Neural progenitor cell (in vitro differentiated cells): ENCODE results near the gene EIF6. TPM values are rescaled to one million over a fixed set of nuclear protein-coding genes. Genes with fewer than 3 reads are reported as not detected.

Source experiments
- DNase-seq: peaks from one replicate; pipeline ENCODE4 v3.0.0-alpha.2; 2016; ENCODE audit warnings: low spot score
- H2AFZ ChIP-seq: fragments of 200-600 bp; sonication (generic); replicated peaks from 2 replicates; pipeline ENCODE4 v1.6.1; 2016; ENCODE audit warnings: antibody characterized with exemption
- H3F3A ChIP-seq: fragments of 200-600 bp; sonication (generic); 2 replicates; pipeline ENCODE4 v1.6.1; 2016; ENCODE audit warnings: antibody characterized with exemption, low read depth
- H3K27ac ChIP-seq: fragments of 200-600 bp; sonication (generic); 2 replicates; pipeline ENCODE4 v1.5.1; 2016; ENCODE audit warnings: mild to moderate bottlenecking
- H3K27me3 ChIP-seq: fragments of 200-600 bp; sonication (generic); 2 replicates; pipeline ENCODE4 v1.6.1; 2016; ENCODE audit warnings: mild to moderate bottlenecking, moderate library complexity
- H3K36me3 ChIP-seq: fragments of 200-600 bp; sonication (generic); 2 replicates; pipeline ENCODE4 v1.5.1; 2016
- H3K4me1 ChIP-seq: fragments of 200-600 bp; sonication (generic); 2 replicates; pipeline ENCODE4 v1.6.1; 2016; ENCODE audit warnings: mixed run types
- H3K4me2 ChIP-seq: fragments of 200-600 bp; sonication (generic); 2 replicates; pipeline ENCODE4 v1.6.1; 2016
- H3K4me3 ChIP-seq: fragments of 200-600 bp; sonication (generic); 2 replicates; pipeline ENCODE4 v1.5.1; 2016
- H3K79me2 ChIP-seq: fragments of 200-600 bp; sonication (generic); 2 replicates; pipeline ENCODE4 v1.6.1; 2016; ENCODE audit warnings: low read depth
- H3K9ac ChIP-seq: fragments of 200-600 bp; sonication (generic); 2 replicates; pipeline ENCODE4 v1.6.1; 2016
- H3K9me3 ChIP-seq: fragments of 200-600 bp; sonication (generic); 2 replicates; pipeline ENCODE4 v1.5.1; 2016; ENCODE audit warnings: low read depth
- H4K20me1 ChIP-seq: fragments of 200-600 bp; sonication (generic); 2 replicates; pipeline ENCODE4 v1.6.1; 2016; ENCODE audit warnings: low read depth
- H3K27ac Mint-ChIP-seq: 3 replicates; pipeline ENCODE4 v1.8.0; 2021; ENCODE audit warnings: mixed read lengths
- H3K27me3 Mint-ChIP-seq: 2 replicates; pipeline ENCODE4 v1.8.0; 2022; ENCODE audit warnings: low read depth, mild to moderate bottlenecking, inconsistent platforms, moderate library complexity, mixed read lengths; ENCODE audit not compliant: insufficient read depth
- H3K36me3 Mint-ChIP-seq: 3 replicates; pipeline ENCODE4 v1.8.0; 2021; ENCODE audit warnings: mixed read lengths
- H3K4me1 Mint-ChIP-seq: 3 replicates; pipeline ENCODE4 v1.8.0; 2021; ENCODE audit warnings: mixed read lengths
- H3K4me3 Mint-ChIP-seq: 3 replicates; pipeline ENCODE4 v1.8.0; 2021; ENCODE audit warnings: mild to moderate bottlenecking, moderate library complexity, mixed read lengths
- H3K9me3 Mint-ChIP-seq: 3 replicates; pipeline ENCODE4 v1.8.0; 2020; ENCODE audit warnings: mixed read lengths
- CTCF ChIP-seq: fragments of 200-600 bp; sonication (generic); IDR thresholded peaks from 2 replicates; pipeline ENCODE4 v1.5.1; 2017; ENCODE audit warnings: antibody characterized with exemption, mild to moderate bottlenecking
- EZH2 ChIP-seq: fragments of 200-600 bp; sonication (generic); IDR thresholded peaks from 2 replicates; pipeline ENCODE4 v1.6.1; 2017; ENCODE audit warnings: antibody characterized with exemption, mild to moderate bottlenecking, moderate library complexity
- EZH2phosphoT487 ChIP-seq: fragments of 200-600 bp; sonication (generic); IDR thresholded peaks from 2 replicates; pipeline ENCODE4 v1.6.1; 2017; ENCODE audit warnings: antibody characterized with exemption
- total RNA-seq: library from RNA; depleted of rRNA; stranded (reverse); fragments of >200 nt; gene quantifications from 2 replicates; pipeline ENCODE4 v1.2.3, GENCODE V29; 2015; ENCODE audit warnings: low replicate concordance

EIF6 gene
- total RNA-seq, 1 donor from 2014 or later: 47.5 TPM

- H3K9me3 Mint-ChIP-seq: no peaks in the 10 kb centered on the region
- peaks cover 12% of the 10 kb centered on the region for H3K4me1 Mint-ChIP-seq
- H3K4me1 ChIP-seq: no peaks in the 10 kb centered on the region
- TF ChIP-seq EZH2phosphoT487 (no peak), CTCF (no peak), EZH2 (no peak)
- no peak overlapping the region for H3K4me3 ChIP-seq
- H3K79me2 ChIP-seq: no peaks in the 10 kb centered on the region
- peaks cover 2% of the 10 kb centered on the region for H3K36me3 Mint-ChIP-seq
- no peaks in the 10 kb centered on the region for H3F3A ChIP-seq
- no peak for DNase-seq
- H2AFZ ChIP-seq: no peak overlapping the region
- H3K9me3 ChIP-seq: no peaks in the 10 kb centered on the region
- H3K27me3 Mint-ChIP-seq: no peaks in the 10 kb centered on the region
- H3K27ac ChIP-seq: no peak overlapping the region
- no peaks in the 10 kb centered on the region for H3K36me3 ChIP-seq
- no peaks in the 10 kb centered on the region for H3K27me3 ChIP-seq
- no peaks in the 10 kb centered on the region for H4K20me1 ChIP-seq
- H3K9ac ChIP-seq: no peak overlapping the region
- no peak overlapping the region for H3K27ac Mint-ChIP-seq
- H3K4me2 ChIP-seq: no peak overlapping the region
- no peak overlapping the region for H3K4me3 Mint-ChIP-seq
Observed at GRCh38 chr20:35325401-35325800, 40.8 kb upstream of the EIF6 start.

GRCh38 chr20:35320396-35321126 lies 36.0 kb upstream of the EIF6 start:
- DNase-seq: no peak
- no peaks in the 10 kb centered on the region for H3K27me3 ChIP-seq
- H3K9ac ChIP-seq: no peak overlapping the region
- H3F3A ChIP-seq: no peaks in the 10 kb centered on the region
- H3K4me2 ChIP-seq: no peak overlapping the region
- no peak overlapping the region for H3K4me3 Mint-ChIP-seq
- H3K27ac Mint-ChIP-seq: no peak overlapping the region
- H3K27me3 Mint-ChIP-seq: no peaks in the 10 kb centered on the region
- TF ChIP-seq CTCF: no peak
- TF ChIP-seq EZH2: no peak
- no peak for TF ChIP-seq EZH2phosphoT487
- peaks cover 2% of the 10 kb centered on the region for H3K4me1 Mint-ChIP-seq
- no peaks in the 10 kb centered on the region for H3K79me2 ChIP-seq
- no peaks in the 10 kb centered on the region for H4K20me1 ChIP-seq
- H2AFZ ChIP-seq: no peak overlapping the region
- H3K36me3 Mint-ChIP-seq: peaks cover 2% of the 10 kb centered on the region
- H3K27ac ChIP-seq: no peak overlapping the region
- no peaks in the 10 kb centered on the region for H3K9me3 ChIP-seq
- no peak overlapping the region for H3K4me3 ChIP-seq
- no peaks in the 10 kb centered on the region for H3K36me3 ChIP-seq
- no peaks in the 10 kb centered on the region for H3K4me1 ChIP-seq
- no peaks in the 10 kb centered on the region for H3K9me3 Mint-ChIP-seq

GRCh38 chr20:35319871-35320197 lies 35.3 kb upstream of the EIF6 start:
- Histone ChIP-seq H3K9me3 (no peaks in the 10 kb centered on the region), H3K36me3 (no peaks in the 10 kb centered on the region), H3K27ac (no peak overlapping the region), H3K27me3 (no peaks in the 10 kb centered on the region), H3K4me1 (no peaks in the 10 kb centered on the region), H3K4me2 (no peak overlapping the region), H3K4me3 (no peak overlapping the region), H3F3A (no peaks in the 10 kb centered on the region), H4K20me1 (no peaks in the 10 kb centered on the region), H3K79me2 (no peaks in the 10 kb centered on the region), H2AFZ (no peak overlapping the region), H3K9ac (no peak overlapping the region)
- no peak overlapping the region for H3K4me3 Mint-ChIP-seq
- no peaks in the 10 kb centered on the region for H3K9me3 Mint-ChIP-seq
- no peak for DNase-seq
- no peaks in the 10 kb centered on the region for H3K4me1 Mint-ChIP-seq
- H3K36me3 Mint-ChIP-seq: no peaks in the 10 kb centered on the region
- no peaks in the 10 kb centered on the region for H3K27me3 Mint-ChIP-seq
- TF ChIP-seq EZH2 (no peak), CTCF (no peak), EZH2phosphoT487 (no peak)
- H3K27ac Mint-ChIP-seq: no peak overlapping the region
